Measurements from ENCODE around the gene SNAI1. TPM values are rescaled to one million over a fixed set of nuclear protein-coding genes. Genes with fewer than 3 reads are reported as not detected.

Gene SNAI1
- total and polyA plus RNA-seq, 9 donors = 0.95 to 9.0 (median 1.7) TPM

DNA sequence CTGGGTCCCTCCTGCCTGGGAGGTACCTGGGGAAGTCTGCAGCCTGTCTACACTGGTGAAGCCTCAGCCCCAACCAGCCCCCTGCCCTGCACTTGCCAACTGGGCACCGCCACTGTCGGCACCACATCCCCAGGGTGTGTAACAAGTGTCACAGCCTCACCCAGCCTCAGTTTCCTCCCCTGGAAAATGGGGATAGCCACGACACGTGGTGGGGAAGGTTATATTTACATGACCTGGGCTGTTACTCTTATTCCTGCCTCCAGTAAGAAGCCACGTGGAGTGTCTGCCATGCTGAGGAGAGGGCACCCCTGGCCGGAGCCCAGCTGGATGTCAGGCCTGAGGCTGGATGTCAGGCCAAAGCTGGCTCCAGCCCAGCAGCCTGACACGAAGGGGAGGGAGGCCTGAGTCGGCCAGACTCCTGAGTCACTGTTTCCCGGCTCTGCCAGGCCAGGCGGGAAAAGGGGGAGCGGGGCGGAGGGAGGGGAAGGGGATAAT, 44.9 kb downstream of the SNAI1 start:
- H3K4me3 ChIP-seq = no peak overlapping the region
- no peaks in the 10 kb centered on the region for H3K9me3 ChIP-seq
- peaks cover 3% of the 10 kb centered on the region for H3K4me1 ChIP-seq (ENCODE audit: insufficient read depth)
- TF ChIP-seq POLR2A (IDR thresholded peaks at IDR 0.05) (no peak), EP300 (IDR thresholded peaks at IDR 0.05) (no peak)
- TF ChIP-seq, protein P1, sequence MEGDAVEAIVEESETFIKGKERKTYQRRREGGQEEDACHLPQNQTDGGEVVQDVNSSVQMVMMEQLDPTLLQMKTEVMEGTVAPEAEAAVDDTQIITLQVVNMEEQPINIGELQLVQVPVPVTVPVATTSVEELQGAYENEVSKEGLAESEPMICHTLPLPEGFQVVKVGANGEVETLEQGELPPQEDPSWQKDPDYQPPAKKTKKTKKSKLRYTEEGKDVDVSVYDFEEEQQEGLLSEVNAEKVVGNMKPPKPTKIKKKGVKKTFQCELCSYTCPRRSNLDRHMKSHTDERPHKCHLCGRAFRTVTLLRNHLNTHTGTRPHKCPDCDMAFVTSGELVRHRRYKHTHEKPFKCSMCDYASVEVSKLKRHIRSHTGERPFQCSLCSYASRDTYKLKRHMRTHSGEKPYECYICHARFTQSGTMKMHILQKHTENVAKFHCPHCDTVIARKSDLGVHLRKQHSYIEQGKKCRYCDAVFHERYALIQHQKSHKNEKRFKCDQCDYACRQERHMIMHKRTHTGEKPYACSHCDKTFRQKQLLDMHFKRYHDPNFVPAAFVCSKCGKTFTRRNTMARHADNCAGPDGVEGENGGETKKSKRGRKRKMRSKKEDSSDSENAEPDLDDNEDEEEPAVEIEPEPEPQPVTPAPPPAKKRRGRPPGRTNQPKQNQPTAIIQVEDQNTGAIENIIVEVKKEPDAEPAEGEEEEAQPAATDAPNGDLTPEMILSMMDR (IDR thresholded peaks at IDR 0.05) = no peak
- peak; percentile 34 to 66 (median 54) for DNase-seq
- 29 to 43% (median 34%) methylated on average over 11 to 12 of the region's 12 CpGs for WGBS, 3 donors
- H3K27me3 ChIP-seq = no peaks in the 10 kb centered on the region
- intact Hi-C loops (cut with DNase I) = no loop called here
- no peaks in the 10 kb centered on the region for H3K36me3 ChIP-seq
- H3K27ac ChIP-seq = no peak overlapping the region

DNA sequence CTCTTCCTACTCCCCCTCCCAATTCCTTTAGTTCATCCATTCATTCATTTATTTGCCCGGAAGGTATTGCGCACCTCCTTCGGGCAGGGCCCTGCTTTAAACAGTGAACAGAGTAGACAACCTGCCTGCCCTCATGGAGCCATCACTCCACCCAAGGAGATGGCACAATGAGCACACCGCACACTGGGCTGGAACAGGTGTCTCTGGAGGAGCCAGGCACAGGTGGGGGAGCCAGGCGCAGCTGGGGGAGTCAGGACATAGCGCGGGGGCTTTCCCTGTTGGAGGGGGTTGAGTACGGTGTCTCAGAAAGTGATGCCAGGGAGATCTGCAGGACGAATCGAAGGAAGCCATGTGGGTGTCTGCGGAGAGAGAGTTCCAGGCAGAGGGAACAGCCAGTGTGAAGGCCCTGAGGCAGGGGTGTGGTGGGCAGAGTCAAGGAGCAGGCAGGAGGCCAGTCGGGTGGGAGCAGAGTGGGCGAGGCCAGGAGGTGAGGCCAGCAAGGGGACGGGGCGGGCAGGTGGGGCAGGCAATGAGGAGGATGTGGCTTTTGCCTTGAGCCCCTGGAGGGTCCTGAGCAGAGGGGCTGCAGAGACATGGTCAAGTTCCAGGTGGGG, 46.4 kb downstream of the SNAI1 start:
- Histone ChIP-seq H3K36me3 (no peaks in the 10 kb centered on the region), H3K27me3 (no peaks in the 10 kb centered on the region), H3K9me3 (no peaks in the 10 kb centered on the region), H3K4me3 (no peak overlapping the region), H3K4me1 (ENCODE audit: insufficient read depth) (peaks cover 3% of the 10 kb centered on the region), H3K27ac (no peak overlapping the region)
- DNase-seq = no peak
- intact Hi-C loops (cut with DNase I) = no loop called here
- 87 to 95% (median 90%) methylated on average over 15 of the region's 15 CpGs for WGBS, 3 donors
- TF ChIP-seq, protein P1 (IDR thresholded peaks at IDR 0.05) = no peak
- TF ChIP-seq EP300 (IDR thresholded peaks at IDR 0.05) = no peak
- no peak for TF ChIP-seq POLR2A (IDR thresholded peaks at IDR 0.05)

DNA sequence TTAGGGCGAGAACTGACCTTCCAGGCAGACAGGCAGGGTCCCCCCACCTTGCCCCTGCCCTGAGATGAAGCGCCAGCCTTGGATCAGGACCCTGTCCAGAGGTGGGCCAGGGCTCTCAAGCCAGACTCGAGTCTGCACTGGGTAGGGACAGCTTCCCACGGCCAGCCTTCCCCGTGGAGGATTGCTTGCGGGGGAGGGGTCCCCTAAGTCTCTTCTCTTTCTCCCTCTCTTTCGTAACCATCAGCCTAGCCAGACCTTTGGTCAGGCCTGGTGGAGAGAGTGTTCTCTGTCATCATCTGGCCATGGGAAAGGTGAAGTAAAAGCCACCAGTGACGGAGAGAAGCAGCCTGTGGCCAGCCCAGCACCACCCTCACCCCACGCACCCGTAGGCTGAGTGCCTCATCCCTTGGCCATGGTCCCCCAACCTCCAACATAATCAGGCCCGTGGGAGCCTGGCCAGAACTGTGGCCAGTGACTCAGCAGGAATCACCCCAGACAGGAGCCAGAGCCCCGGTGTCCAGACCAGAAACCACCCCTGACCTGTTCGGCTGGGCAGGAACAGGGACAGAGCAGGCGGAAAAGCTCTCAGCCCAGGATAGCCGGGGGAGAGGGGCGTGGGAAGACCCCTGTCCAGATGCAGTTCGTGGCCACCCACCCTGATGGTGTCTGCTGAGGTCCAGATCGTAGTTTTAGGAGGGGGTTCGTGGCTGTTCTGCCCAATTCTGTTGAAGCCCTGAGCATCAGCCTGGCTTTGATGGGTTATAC, 47.1 kb downstream of the SNAI1 start:
- Histone ChIP-seq H3K27me3 (no peaks in the 10 kb centered on the region), H3K27ac (no peak overlapping the region), H3K36me3 (no peaks in the 10 kb centered on the region), H3K4me1 (ENCODE audit: insufficient read depth) (peaks cover 3% of the 10 kb centered on the region), H3K4me3 (no peak overlapping the region), H3K9me3 (no peaks in the 10 kb centered on the region)
- 51 to 62% (median 52%) methylated on average over 19 of the region's 19 CpGs for WGBS, 3 donors
- TF ChIP-seq EP300 (IDR thresholded peaks at IDR 0.05) = no peak
- TF ChIP-seq, protein P1 (IDR thresholded peaks at IDR 0.05) = no peak
- TF ChIP-seq POLR2A (IDR thresholded peaks at IDR 0.05) = no peak
- DNase-seq = peak; percentile 46 to 68 (median 55)
- intact Hi-C loops (cut with DNase I) = no loop called here

DNA sequence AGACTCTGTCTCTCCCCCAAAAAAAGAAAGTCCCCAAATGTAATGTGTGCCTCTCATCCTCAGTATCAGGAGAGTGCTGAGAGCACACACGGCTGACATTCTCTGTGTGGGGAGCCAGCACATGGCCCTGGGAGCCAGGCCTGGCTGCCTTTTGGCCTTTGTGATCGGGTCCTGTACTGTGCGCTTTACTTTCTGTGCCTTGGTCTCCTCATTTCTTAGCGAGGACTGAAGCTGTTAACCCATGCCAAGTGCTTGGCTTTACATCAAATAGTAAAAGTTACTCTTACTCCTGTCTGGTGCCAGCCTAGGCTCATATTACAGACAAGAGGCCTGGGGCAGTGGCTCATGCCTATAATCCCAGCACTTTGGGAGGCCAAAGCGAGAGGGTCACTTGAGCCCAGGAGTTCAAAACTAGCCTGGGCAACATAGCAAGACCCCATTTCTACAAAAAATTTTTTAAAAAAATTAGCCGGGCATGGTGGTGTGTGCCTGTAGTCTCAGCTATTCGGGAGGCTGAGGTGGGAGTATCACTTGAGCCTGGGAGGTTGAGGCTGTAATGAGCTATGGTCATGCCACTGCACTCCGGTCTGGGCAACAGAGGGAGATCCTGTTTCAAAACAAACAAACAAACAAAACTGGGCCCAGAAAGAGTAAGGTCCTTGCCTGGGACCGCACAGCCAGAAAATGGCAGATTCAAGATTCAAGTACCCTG, 50.3 kb downstream of the SNAI1 start:
- Histone ChIP-seq H3K4me3 (no peak overlapping the region), H3K36me3 (no peaks in the 10 kb centered on the region), H3K27me3 (no peaks in the 10 kb centered on the region), H3K4me1 (ENCODE audit: insufficient read depth) (peaks cover 3% of the 10 kb centered on the region), H3K9me3 (no peaks in the 10 kb centered on the region), H3K27ac (no peak overlapping the region)
- intact Hi-C loops (cut with DNase I) = no loop called here
- DNase-seq = no peak
- TF ChIP-seq EP300 (IDR thresholded peaks at IDR 0.05) (no peak), POLR2A (IDR thresholded peaks at IDR 0.05) (no peak)
- TF ChIP-seq, protein P1 (IDR thresholded peaks at IDR 0.05) = no peak
- WGBS, 3 donors = 89 to 94% (median 90%) methylated on average over 9 of the region's 9 CpGs

Data from ovary (tissue), 9 donors.